K562 (cell line): ENCODE results near the gene MYO9A. TPM values are rescaled to one million over a fixed set of nuclear protein-coding genes. Genes with fewer than 3 reads are reported as not detected.

Experiments
- CBFA2T3 ChIP-seq: fragments of 450-650 bp; IDR thresholded peaks from 2 replicates; pipeline ENCODE4 v1.6.1; 2017
- JUNB ChIP-seq: fragments of 450-650 bp; formaldehyde crosslinking; conservative IDR thresholded peaks from 2 replicates; pipeline ENCODE4 v1.4.0; 2020; ENCODE audit warnings: mild to moderate bottlenecking
- MEF2D ChIP-seq: conservative IDR thresholded peaks from 2 replicates; pipeline ENCODE4 v1.6.1; 2016; ENCODE audit warnings: low read depth, missing genetic modification characterization, missing compliant biosample characterization
- SMARCA4 ChIP-seq: fragments of 450-650 bp; IDR thresholded peaks from 2 replicates; pipeline ENCODE4 v1.6.1; 2016
- XRCC3 ChIP-seq: fragments of 450-650 bp; IDR thresholded peaks from 2 replicates; pipeline ENCODE4 v1.6.1; 2017; ENCODE audit warnings: mild to moderate bottlenecking, moderate library complexity
- ZNF253 ChIP-seq: fragments of 250-450 bp; sonication (Bioruptor Pico); conservative IDR thresholded peaks from 2 replicates; pipeline ENCODE4 v1.6.1; 2021; ENCODE audit warnings: mild to moderate bottlenecking
- ZNF407 ChIP-seq: fragments of 450-650 bp; IDR thresholded peaks from 2 replicates; pipeline ENCODE4 v1.6.1; 2016; ENCODE audit warnings: low read depth
- ZNF445 ChIP-seq: fragments of 250-450 bp; sonication (Bioruptor Pico); IDR thresholded peaks from 2 replicates; pipeline ENCODE4 v1.4.0; 2020; ENCODE audit warnings: low read depth, mild to moderate bottlenecking, moderate library complexity
- polyA plus RNA-seq, 8 experiments: library from polyadenylated mRNA; depleted of rRNA in 4 of 8; stranded (reverse) in 5 of 8; unstranded in 3 of 8; fragments of >200 nt; fragmentation: Nextera tagmentation in 2 of 8; fragmentation: Illumina TruSeq in 1 of 8; extraction: Ambion mirVana in 2 of 8; extraction: Trizol in 1 of 8; gene quantifications; 2 replicates each; pipeline versions ENCODE4 v1.2.1 to v1.2.3, GENCODE V29; 2011 to 2014; ENCODE audit warnings: inconsistent platforms in 1 of 8, missing spikeins in 1 of 8
- total RNA-seq, 7 experiments: library from RNA; depleted of rRNA in 6 of 7; stranded (reverse); fragments of >200 nt in 6 of 7; fragmentation: Illumina TruSeq in 2 of 7; extraction: Trizol in 2 of 7; gene quantifications; 2 replicates each; pipeline versions ENCODE4 v1.2.1 to v1.2.3, GENCODE V29; 2011 to 2021; ENCODE audit warnings: low replicate concordance in 1 of 7

Gene MYO9A
- total and polyA plus RNA-seq, 9 of the 15 experiments (the other 6 are each of a cell fraction or from before 2014, with no cell fraction given) = 1.9 to 15.4 (median 5.8) TPM

- TF ChIP-seq ZNF407 (no peak), ZNF253 (CRISPR knock-in tag) (no peak), XRCC3 (no peak), JUNB (CRISPR knock-in tag) (no peak), SMARCA4 (no peak), ZNF445 (CRISPR knock-in tag) (no peak), MEF2D (tag) (no peak), CBFA2T3 (no peak)
Observed at GRCh38 chr15:71888797-71889196, 229.2 kb downstream of the MYO9A start (continued).
